Panc1 (cell line): ENCODE measurements around the gene MAPK13. TPM values are rescaled to one million over a fixed set of nuclear protein-coding genes. Genes with fewer than 3 reads are reported as not detected.

Source experiments
- ATAC-seq: fragments of 200-7000 bp; cut with Tn5 transposase; 2 replicates; pipeline ENCODE4 v1.9.1; 2020; ENCODE audit warnings: mild to moderate bottlenecking, moderate library complexity
- BruUV-seq: library from RNA; stranded (reverse); fragments of 400-500 nt; replicated peaks from 2 replicates; lab custom pipeline; 2021; lab: Mats Ljungman, UMichigan
- CTCF ChIA-PET: fragments of 300-600 bp; sonication (Branson Sonifier 250); formaldehyde crosslinking; loops from one replicate; lab custom pipeline; 2022; ENCODE audit warnings: antibody characterized with exemption; lab: Charles Lee
- POLR2A ChIA-PET: fragments of 300-600 bp; sonication (Branson Sonifier 250); formaldehyde crosslinking; loops from one replicate; lab custom pipeline; 2022; ENCODE audit warnings: antibody characterized with exemption; lab: Charles Lee
- DNase-seq: peaks from one replicate; pipeline ENCODE4 v3.0.0-alpha.2; 2010; ENCODE audit warnings: low read depth, low spot score
- H3K27ac ChIP-seq: 2 replicates; pipeline ENCODE4 v1.5.1; 2011; ENCODE audit warnings: mild to moderate bottlenecking, low read length, inconsistent platforms
- H3K27me3 ChIP-seq: fragments of 200-500 bp; sonication (Bioruptor generic); 2 replicates; pipeline ENCODE4 v1.6.0; 2014; ENCODE audit warnings: low read length, inconsistent platforms; ENCODE audit not compliant: control insufficient read depth, insufficient read depth
- H3K36me3 ChIP-seq: fragments of 200-500 bp; sonication (Bioruptor generic); 2 replicates; pipeline ENCODE4 v1.5.1; 2014; ENCODE audit warnings: inconsistent platforms, mild to moderate bottlenecking, low read length, moderate library complexity; ENCODE audit not compliant: control insufficient read depth, insufficient read depth
- H3K4me1 ChIP-seq: 2 replicates; pipeline ENCODE4 v1.5.1; 2011; ENCODE audit warnings: inconsistent platforms, mild to moderate bottlenecking, low read length, moderate library complexity; ENCODE audit not compliant: control insufficient read depth, insufficient read depth
- H3K4me3 ChIP-seq, 2 experiments: 2 replicates each; pipeline ENCODE4 v1.5.1; 2011 to 2012; ENCODE audit warnings: low read depth in 2 of 2, low read length in 2 of 2, mild to moderate bottlenecking in 2 of 2, inconsistent platforms in 1 of 2, moderate library complexity in 1 of 2
- H3K9me3 ChIP-seq: fragments of 200-500 bp; sonication (Bioruptor generic); 2 replicates; pipeline ENCODE4 v1.5.1; 2014; ENCODE audit warnings: low read depth, mild to moderate bottlenecking, inconsistent platforms, low read length, moderate library complexity; ENCODE audit not compliant: control insufficient read depth, insufficient read depth
- POLR2AphosphoS5 ChIP-seq: IDR thresholded peaks from 2 replicates; pipeline ENCODE4 v1.6.1; 2012; ENCODE audit warnings: mild to moderate bottlenecking, low read depth, low read length, moderate library complexity
- SIN3A ChIP-seq: IDR thresholded peaks from 2 replicates; pipeline ENCODE4 v1.6.1; 2012; ENCODE audit warnings: low read depth, mild to moderate bottlenecking, low read length, moderate library complexity, borderline replicate concordance; ENCODE audit not compliant: insufficient read depth
- TCF7L2 ChIP-seq: IDR thresholded peaks from 2 replicates; pipeline ENCODE4 v1.6.1; 2011; ENCODE audit warnings: mild to moderate bottlenecking, low read depth, low read length, inconsistent platforms
- in situ Hi-C: cut with HindIII; loops from 2 replicates; pipeline ENCODE4 v1.10.0; 2016; ENCODE audit warnings: low sequenced_read_pairs, low pct_unique_long_range_greater_than_20kb
- intact Hi-C: fragments of 100-400 bp; cut with micrococcal nuclease; formaldehyde crosslinking; loops from one replicate; pipeline ENCODE4 v1.10.0; 2022; ENCODE audit not compliant: unreplicated experiment
- total RNA-seq: library from RNA; stranded (reverse); gene quantifications from one replicate; pipeline ENCODE4 v1.2.1, GENCODE V29; 2021; ENCODE audit not compliant: unreplicated experiment
- TF ChIP-seq, protein P1 (sequence below), 2 experiments: IDR thresholded peaks; 2 replicates each; pipeline ENCODE4 v1.6.1; 2011 to 2012; ENCODE audit warnings: low read depth in 2 of 2, control low read depth in 1 of 2, low read length in 1 of 2, mild to moderate bottlenecking in 1 of 2, moderate library complexity in 1 of 2; ENCODE audit not compliant: insufficient read depth in 1 of 2
- TF ChIP-seq, protein P2 (sequence below): fragments of 450-650 bp; IDR thresholded peaks from 2 replicates; pipeline ENCODE4 v1.5.1; 2017; ENCODE audit warnings: mild to moderate bottlenecking

MAPK13 gene
- total RNA-seq, 1 experiment from 2014 or later: 2.5 TPM

DNA sequence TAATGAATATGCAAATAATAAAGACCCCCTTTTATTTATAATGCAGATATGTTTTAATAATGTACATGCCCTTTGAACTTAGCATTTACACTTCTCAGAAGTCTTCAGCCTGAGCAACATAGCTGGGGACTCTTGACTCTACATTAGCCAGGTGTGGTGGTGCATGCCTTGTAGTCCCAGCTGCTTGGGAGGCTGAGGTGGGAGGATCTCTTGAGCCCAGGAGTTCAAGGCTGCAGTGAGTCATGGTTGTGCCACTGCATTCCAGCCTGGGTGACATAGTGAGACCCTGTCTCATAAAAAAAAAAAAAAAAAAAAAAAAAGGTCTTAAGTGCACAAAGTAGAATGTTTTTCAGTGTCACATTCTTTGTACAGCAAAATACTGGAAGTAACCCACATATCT, 17.3 kb upstream of the MAPK13 start:
- no TSS peak for BruUV-seq
- Histone ChIP-seq H3K27ac (no peak overlapping the region), H3K27me3 (no peaks in the 10 kb centered on the region), H3K36me3 (no peaks in the 10 kb centered on the region), H3K4me1 (no peaks in the 10 kb centered on the region), H3K4me3 (no peak overlapping the region), H3K9me3 (no peaks in the 10 kb centered on the region)
- intact Hi-C loops (no loop called here), in situ Hi-C loops (no loop called here)
- POLR2A ChIA-PET: no interaction called here
- DNase-seq: no peak
- TF ChIP-seq, protein P1, sequence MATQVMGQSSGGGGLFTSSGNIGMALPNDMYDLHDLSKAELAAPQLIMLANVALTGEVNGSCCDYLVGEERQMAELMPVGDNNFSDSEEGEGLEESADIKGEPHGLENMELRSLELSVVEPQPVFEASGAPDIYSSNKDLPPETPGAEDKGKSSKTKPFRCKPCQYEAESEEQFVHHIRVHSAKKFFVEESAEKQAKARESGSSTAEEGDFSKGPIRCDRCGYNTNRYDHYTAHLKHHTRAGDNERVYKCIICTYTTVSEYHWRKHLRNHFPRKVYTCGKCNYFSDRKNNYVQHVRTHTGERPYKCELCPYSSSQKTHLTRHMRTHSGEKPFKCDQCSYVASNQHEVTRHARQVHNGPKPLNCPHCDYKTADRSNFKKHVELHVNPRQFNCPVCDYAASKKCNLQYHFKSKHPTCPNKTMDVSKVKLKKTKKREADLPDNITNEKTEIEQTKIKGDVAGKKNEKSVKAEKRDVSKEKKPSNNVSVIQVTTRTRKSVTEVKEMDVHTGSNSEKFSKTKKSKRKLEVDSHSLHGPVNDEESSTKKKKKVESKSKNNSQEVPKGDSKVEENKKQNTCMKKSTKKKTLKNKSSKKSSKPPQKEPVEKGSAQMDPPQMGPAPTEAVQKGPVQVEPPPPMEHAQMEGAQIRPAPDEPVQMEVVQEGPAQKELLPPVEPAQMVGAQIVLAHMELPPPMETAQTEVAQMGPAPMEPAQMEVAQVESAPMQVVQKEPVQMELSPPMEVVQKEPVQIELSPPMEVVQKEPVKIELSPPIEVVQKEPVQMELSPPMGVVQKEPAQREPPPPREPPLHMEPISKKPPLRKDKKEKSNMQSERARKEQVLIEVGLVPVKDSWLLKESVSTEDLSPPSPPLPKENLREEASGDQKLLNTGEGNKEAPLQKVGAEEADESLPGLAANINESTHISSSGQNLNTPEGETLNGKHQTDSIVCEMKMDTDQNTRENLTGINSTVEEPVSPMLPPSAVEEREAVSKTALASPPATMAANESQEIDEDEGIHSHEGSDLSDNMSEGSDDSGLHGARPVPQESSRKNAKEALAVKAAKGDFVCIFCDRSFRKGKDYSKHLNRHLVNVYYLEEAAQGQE (IDR thresholded peaks at IDR 0.05; ENCODE audit: insufficient read depth in 1 of 2, low read depth in 2 of 2, low read length in 1 of 2): no peak
- TF ChIP-seq, protein P2, sequence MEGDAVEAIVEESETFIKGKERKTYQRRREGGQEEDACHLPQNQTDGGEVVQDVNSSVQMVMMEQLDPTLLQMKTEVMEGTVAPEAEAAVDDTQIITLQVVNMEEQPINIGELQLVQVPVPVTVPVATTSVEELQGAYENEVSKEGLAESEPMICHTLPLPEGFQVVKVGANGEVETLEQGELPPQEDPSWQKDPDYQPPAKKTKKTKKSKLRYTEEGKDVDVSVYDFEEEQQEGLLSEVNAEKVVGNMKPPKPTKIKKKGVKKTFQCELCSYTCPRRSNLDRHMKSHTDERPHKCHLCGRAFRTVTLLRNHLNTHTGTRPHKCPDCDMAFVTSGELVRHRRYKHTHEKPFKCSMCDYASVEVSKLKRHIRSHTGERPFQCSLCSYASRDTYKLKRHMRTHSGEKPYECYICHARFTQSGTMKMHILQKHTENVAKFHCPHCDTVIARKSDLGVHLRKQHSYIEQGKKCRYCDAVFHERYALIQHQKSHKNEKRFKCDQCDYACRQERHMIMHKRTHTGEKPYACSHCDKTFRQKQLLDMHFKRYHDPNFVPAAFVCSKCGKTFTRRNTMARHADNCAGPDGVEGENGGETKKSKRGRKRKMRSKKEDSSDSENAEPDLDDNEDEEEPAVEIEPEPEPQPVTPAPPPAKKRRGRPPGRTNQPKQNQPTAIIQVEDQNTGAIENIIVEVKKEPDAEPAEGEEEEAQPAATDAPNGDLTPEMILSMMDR: no peak
- no peak for TF ChIP-seq TCF7L2
- TF ChIP-seq SIN3A: no peak
- TF ChIP-seq POLR2AphosphoS5: no peak
- CTCF ChIA-PET: interaction anchor here (0.6 kb wide), 1 partner anchor 228 kb away, joined by 3 read pairs; no protein-coding TSS in a partner anchor
- no peak for ATAC-seq

DNA sequence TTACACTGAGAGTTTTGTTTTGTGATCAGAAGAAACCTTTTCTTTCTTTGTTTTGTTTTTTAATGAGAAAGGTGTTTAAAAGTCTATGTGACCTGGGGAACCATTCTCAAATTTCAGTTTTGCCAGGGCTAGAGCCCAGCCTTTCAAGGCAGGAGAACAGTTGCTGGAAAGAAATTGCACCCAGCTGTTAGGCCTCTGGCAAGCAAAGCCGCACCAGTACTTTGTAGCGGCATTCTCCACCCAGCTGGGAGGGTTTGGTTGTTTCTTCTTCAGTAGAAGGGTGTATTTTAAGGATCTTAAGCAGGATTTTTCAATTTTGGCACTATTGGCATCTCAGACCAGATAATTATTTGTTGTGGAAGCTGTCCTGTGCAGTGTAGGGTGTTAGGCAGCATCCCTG, 16.6 kb upstream of the MAPK13 start:
- CTCF ChIA-PET: no interaction called here
- TF ChIP-seq POLR2AphosphoS5: no peak
- TF ChIP-seq, protein P2: no peak
- TF ChIP-seq, protein P1 (IDR thresholded peaks at IDR 0.05; ENCODE audit: insufficient read depth in 1 of 2, low read depth in 2 of 2, low read length in 1 of 2): no peak
- no peak for TF ChIP-seq TCF7L2
- no peak for TF ChIP-seq SIN3A
- in situ Hi-C loops (no loop called here), intact Hi-C loops (no loop called here)
- H3K27ac ChIP-seq: no peak overlapping the region
- H3K4me3 ChIP-seq: no peak overlapping the region
- no peaks in the 10 kb centered on the region for H3K27me3 ChIP-seq
- H3K4me1 ChIP-seq: no peaks in the 10 kb centered on the region
- DNase-seq (no peak), ATAC-seq (no peak)
- no peaks in the 10 kb centered on the region for H3K36me3 ChIP-seq
- no TSS peak for BruUV-seq
- no peaks in the 10 kb centered on the region for H3K9me3 ChIP-seq
- POLR2A ChIA-PET: no interaction called here
